ENCODE measurements around the gene ACOT7.

GRCh38 chr1:6352138-6352563 is 41.4 kb downstream of the ACOT7 start:
- TF ChIP-seq CTCF (IDR thresholded peaks at IDR 0.05; ENCODE audit: borderline replicate concordance, extremely low read depth, low read length, poor library complexity, severe bottlenecking) (no peak), EZH2 (IDR thresholded peaks at IDR 0.05; ENCODE audit: borderline replicate concordance, low read depth, low read length, severe bottlenecking) (no peak)
